Activated CD4-positive, alpha-beta T cell treated with anti-CD3 and anti-CD28 coated beads, Interleukin-2, amount 50 U/mL, for 48 hours (primary cell): ENCODE results near the gene PADI2.
"Not testable (repeated sequence)": the region's sequence is repeated elsewhere in the genome, so short reads cannot be mapped to it uniquely, and the experiment has no call there.

Experiments
- DNase-seq, 2 experiments: peaks; one replicate each; pipeline ENCODE4 v3.0.0-alpha.2; 2020

Gene PADI2

GRCh38 chr1:17080085-17080759 is 39.0 kb downstream of the PADI2 start:
- no peak for DNase-seq

GRCh38 chr1:17078991-17079868 is 40.0 kb downstream of the PADI2 start:
- DNase-seq, result no peak

- DNase-seq, result peak; percentile 29 to 39
Observed at GRCh38 chr1:17075470-17076255, 43.6 kb downstream of the PADI2 start.

- DNase-seq, result no peak
Observed at GRCh38 chr1:17071794-17072193, 47.5 kb downstream of the PADI2 start.

- DNase-seq, result no peak
Observed at GRCh38 chr1:17070163-17070525, 49.1 kb downstream of the PADI2 start.

- no peak for DNase-seq
Observed at GRCh38 chr1:17069452-17070162, 49.6 kb downstream of the PADI2 start.

- no peak for DNase-seq
Observed at GRCh38 chr1:17068789-17069188, 50.5 kb downstream of the PADI2 start.

- DNase-seq, result no peak
Observed at GRCh38 chr1:17067465-17068240, 51.6 kb downstream of the PADI2 start.

GRCh38 chr1:17067069-17067426 is 52.2 kb downstream of the PADI2 start:
- no peak for DNase-seq

GRCh38 chr1:17066361-17067068 is 52.7 kb downstream of the PADI2 start:
- no peak for DNase-seq

GRCh38 chr1:17065666-17066065 is 53.6 kb downstream of the PADI2 start:
- DNase-seq, result no peak

GRCh38 chr1:17062751-17063150 is 56.5 kb downstream of the PADI2 start:
- DNase-seq, result not testable (repeated sequence)

GRCh38 chr1:17061892-17062291 is 57.4 kb downstream of the PADI2 start:
- no peak for DNase-seq

- no peak for DNase-seq
Observed at GRCh38 chr1:17061486-17061885, 57.8 kb downstream of the PADI2 start.

GRCh38 chr1:17060306-17060749 is 58.9 kb downstream of the PADI2 start:
- no peak for DNase-seq

- DNase-seq, result peak; percentile 30 to 47
Observed at GRCh38 chr1:17059391-17060305, 59.6 kb downstream of the PADI2 start.

- DNase-seq, result no peak
Observed at GRCh38 chr1:17056551-17056950, 62.7 kb downstream of the PADI2 start.

- DNase-seq, result no peak
Observed at GRCh38 chr1:17055801-17056200, 63.5 kb downstream of the PADI2 start.

GRCh38 chr1:17053685-17054410 is 65.4 kb downstream of the PADI2 start, which contains the start of gene SDHB:
SDHB (minus strand) TSS chr1:17054032; CDS start chr1:17054019, 13 bp downstream.
- DNase-seq, result peak; percentile 98 to 99
